GM20000 (cell line): Measurements from ENCODE around the gene MEIOSIN.

Source experiments
- DNase-seq: peaks from one replicate; pipeline ENCODE4 v3.0.0; 2012; ENCODE audit warnings: low spot score
- CTCF ChIP-seq: IDR thresholded peaks from 2 replicates; pipeline ENCODE4 v1.5.1; 2012; ENCODE audit warnings: mild to moderate bottlenecking, control low read depth; ENCODE audit errors: extremely low read depth, missing control alignments

The MEIOSIN gene

GRCh38 chr19:45701676-45702075, 31.6 kb upstream of the MEIOSIN start:
- DNase-seq = no peak
- no peak for TF ChIP-seq CTCF

- TF ChIP-seq CTCF = no peak
- no peak for DNase-seq
These were observed 28.1 kb upstream of the MEIOSIN start for GRCh38 chr19:45705115-45705514.

- DNase-seq = no peak
- no peak for TF ChIP-seq CTCF
These were observed 27.4 kb upstream of the MEIOSIN start for GRCh38 chr19:45705710-45706415.

GRCh38 chr19:45710356-45711130, 22.7 kb upstream of the MEIOSIN start:
- no peak for TF ChIP-seq CTCF
- no peak for DNase-seq

GRCh38 chr19:45711851-45712698, 21.2 kb upstream of the MEIOSIN start:
- no peak for DNase-seq
- no peak for TF ChIP-seq CTCF

GRCh38 chr19:45712699-45713067, 20.6 kb upstream of the MEIOSIN start:
- no peak for TF ChIP-seq CTCF
- no peak for DNase-seq

GRCh38 chr19:45713141-45713540, 20.1 kb upstream of the MEIOSIN start:
- no peak for DNase-seq

More at GRCh38 chr19:45713141-45713540, 20.1 kb upstream of the MEIOSIN start:
- TF ChIP-seq CTCF = no peak
